ENCODE measurements around the gene STK16. TPM values are rescaled to one million over a fixed set of nuclear protein-coding genes. Genes with fewer than 3 reads are reported as not detected.

The STK16 gene
- total and polyA plus RNA-seq, 2 of the 13 experiments (the other 11 are each of a cell fraction or from before 2014, with no cell fraction given): 28.0 to 50.9 TPM

- TF ChIP-seq LRRFIP1 (CRISPR knock-in tag; conservative IDR thresholded peaks at IDR 0.05): peak; percentile 57; the same call in 1 of the 2 replicates
- peak; percentile 85 for TF ChIP-seq MYC (CRISPR knock-in tag; IDR thresholded peaks at IDR 0.05; ENCODE audit: borderline replicate concordance)
- no peak for TF ChIP-seq HNRNPUL1 (IDR thresholded peaks at IDR 0.05; ENCODE audit: low read depth, low read length)
- no peak for TF ChIP-seq AKNA (CRISPR knock-in tag; IDR thresholded peaks at IDR 0.05; ENCODE audit: borderline replicate concordance)
- TF ChIP-seq SNAPC5 (CRISPR knock-in tag; IDR thresholded peaks at IDR 0.05; ENCODE audit: borderline replicate concordance): no peak
- TF ChIP-seq NFYB (CRISPR knock-in tag; IDR thresholded peaks at IDR 0.05): peak; percentile 9
- no peak for TF ChIP-seq CSRNP2 (CRISPR knock-in tag; conservative IDR thresholded peaks at IDR 0.05; ENCODE audit: low read depth)
- peak; percentile 94 for TF ChIP-seq ZNF891 (CRISPR knock-in tag; IDR thresholded peaks at IDR 0.05)
- TF ChIP-seq ZNF782 (CRISPR knock-in tag; IDR thresholded peaks at IDR 0.05; ENCODE audit: borderline replicate concordance): peak; percentile 91
- no peak for TF ChIP-seq ARID3A (IDR thresholded peaks at IDR 0.05; ENCODE audit: low read depth, low read length)
- no peak for TF ChIP-seq USF2 (IDR thresholded peaks at IDR 0.05; ENCODE audit: low read depth, low read length)
- TF ChIP-seq USF2 (CRISPR knock-in tag; IDR thresholded peaks at IDR 0.05; ENCODE audit: borderline replicate concordance): no peak
- TF ChIP-seq CREM (IDR thresholded peaks at IDR 0.05): peak; percentile 99
- peak; percentile 93 for TF ChIP-seq CREM (CRISPR knock-in tag; IDR thresholded peaks at IDR 0.05)
- TF ChIP-seq ZNF557 (CRISPR knock-in tag; IDR thresholded peaks at IDR 0.05): no peak
These were observed at the start of gene STK16, which contains the start of gene GLB1L (continued) for GRCh38 chr2:219245148-219245898.
